ENCODE data around the gene R3HDM4. TPM values are rescaled to one million over a fixed set of nuclear protein-coding genes. Genes with fewer than 3 reads are reported as not detected.
A peak's percentile ranks its signal among the peaks of the same experiment; 100 is the strongest.
"Not testable (repeated sequence)": the region's sequence is repeated elsewhere in the genome, so short reads cannot be mapped to it uniquely, and the experiment has no call there.

The R3HDM4 gene
- total RNA-seq, 1 donor from 2014 or later, result 38.3 TPM

- DNase-seq (ENCODE audit: low read depth), result no peak
Measured at GRCh38 chr19:892243-892893, 20.7 kb downstream of the R3HDM4 start.

- not testable (repeated sequence) for DNase-seq (ENCODE audit: low read depth)
Measured at GRCh38 chr19:891421-892200, 21.4 kb downstream of the R3HDM4 start.

- no peak for DNase-seq (ENCODE audit: low read depth)
Measured at GRCh38 chr19:890831-891230, 22.2 kb downstream of the R3HDM4 start.

GRCh38 chr19:889662-890295, 23.2 kb downstream of the R3HDM4 start:
- no peak for DNase-seq (ENCODE audit: low read depth)

- DNase-seq (ENCODE audit: low read depth), result no peak
Measured at GRCh38 chr19:888581-889385, 24.2 kb downstream of the R3HDM4 start.

- DNase-seq (ENCODE audit: low read depth), result no peak
Measured at GRCh38 chr19:887599-887998, 25.4 kb downstream of the R3HDM4 start.

- DNase-seq (ENCODE audit: low read depth), result peak; percentile 43
Measured at GRCh38 chr19:887072-887471, 25.9 kb downstream of the R3HDM4 start.

GRCh38 chr19:885536-886224, 27.3 kb downstream of the R3HDM4 start:
- DNase-seq (ENCODE audit: low read depth), result no peak

GRCh38 chr19:884420-885211, 28.4 kb downstream of the R3HDM4 start:
- no peak for DNase-seq (ENCODE audit: low read depth)

- peak; percentile 70 for DNase-seq (ENCODE audit: low read depth)
Measured at GRCh38 chr19:883661-884211, 29.3 kb downstream of the R3HDM4 start.

GRCh38 chr19:882871-883497, 30.0 kb downstream of the R3HDM4 start:
- no peak for DNase-seq (ENCODE audit: low read depth)

- DNase-seq (ENCODE audit: low read depth), result no peak
Measured at GRCh38 chr19:881385-882071, 31.5 kb downstream of the R3HDM4 start.

GRCh38 chr19:879711-880438, 33.1 kb downstream of the R3HDM4 start:
- no peak for DNase-seq (ENCODE audit: low read depth)

- DNase-seq (ENCODE audit: low read depth), result not testable (repeated sequence)
Measured at GRCh38 chr19:878751-879561, 34.1 kb downstream of the R3HDM4 start.

GRCh38 chr19:877992-878660, 34.9 kb downstream of the R3HDM4 start:
- DNase-seq (ENCODE audit: low read depth), result not testable (repeated sequence)

- DNase-seq (ENCODE audit: low read depth), result no peak
Measured at GRCh38 chr19:876780-877314, 36.2 kb downstream of the R3HDM4 start.

GRCh38 chr19:876089-876488, 36.9 kb downstream of the R3HDM4 start:
- no peak for DNase-seq (ENCODE audit: low read depth)

All from renal cortical epithelial cell (primary cell).